HepG2 (cell line): Measurements from ENCODE around the gene XXYLT1. TPM values are rescaled to one million over a fixed set of nuclear protein-coding genes. Genes with fewer than 3 reads are reported as not detected.

ENCODE experiments used
- ATAC-seq: fragments of 200-7000 bp; cut with Tn5 transposase; 3 replicates; pipeline ENCODE4 v1.9.1; 2020; ENCODE audit warnings: mild to moderate bottlenecking, moderate library complexity
- BruUV-seq: library from RNA; stranded (reverse); fragments of 400-500 nt; replicated peaks from 2 replicates; lab custom pipeline; 2021; lab: Mats Ljungman, UMichigan
- CTCF ChIA-PET: fragments of 300-600 bp; formaldehyde crosslinking; extraction: SDS; loops from one replicate; lab custom pipeline; 2021; ENCODE audit warnings: low total read pairs, inconsistent platforms, low intra/inter-chr PET ratio; lab: Yijun Ruan, JAX
- POLR2A ChIA-PET: fragments of 350-600 bp; sonication (Branson Sonifier 250); formaldehyde crosslinking; loops from one replicate; lab custom pipeline; 2020; ENCODE audit warnings: antibody characterized with exemption, inconsistent platforms; lab: Yijun Ruan, JAX
- DNase-seq: peaks from one replicate; pipeline ENCODE4 v3.0.0-alpha.2; 2015; ENCODE audit warnings: low spot score
- FAIRE-seq: peaks from 3 replicates; lab custom pipeline; 2011; peaks lifted over from hg19 to GRCh38; lab: Jason Lieb, UNC
- H2AFZ ChIP-seq: one replicate; pipeline ENCODE4 v1.6.1; 2011; ENCODE audit warnings: low read length, inconsistent platforms
- H3K27ac ChIP-seq: fragments of 300-600 bp; 3 replicates; pipeline ENCODE4 v1.8.0; 2011; ENCODE audit warnings: mixed run types, mild to moderate bottlenecking, mixed read lengths, low read length, inconsistent platforms; ENCODE audit not compliant: insufficient read depth; ENCODE audit errors: extremely low read length
- H3K27me3 ChIP-seq, 2 experiments: fragments of 200-600 bp in 1 of 2; 2 replicates in 1 of 2; 3 replicates in 1 of 2; pipeline versions ENCODE4 v1.6.0 to v1.8.0; 2011; ENCODE audit warnings: low read length in 2 of 2, mild to moderate bottlenecking in 2 of 2, moderate library complexity in 2 of 2, inconsistent platforms in 1 of 2; ENCODE audit not compliant: insufficient read depth in 2 of 2, control insufficient read depth in 1 of 2
- H3K36me3 ChIP-seq, 2 experiments: fragments of 200-600 bp in 1 of 2; replicated peaks in 1 of 2; 2 replicates in 1 of 2; 3 replicates in 1 of 2; pipeline versions ENCODE4 v1.5.1 to v1.8.0; 2011; ENCODE audit warnings: low read length in 2 of 2, inconsistent platforms in 1 of 2; ENCODE audit not compliant: insufficient read depth in 2 of 2, control insufficient read depth in 1 of 2
- H3K4me1 ChIP-seq: 2 replicates; pipeline ENCODE4 v1.5.1; 2012; ENCODE audit warnings: low read length, inconsistent platforms; ENCODE audit not compliant: insufficient read depth
- H3K4me2 ChIP-seq: 2 replicates; pipeline ENCODE4 v1.6.0; 2011; ENCODE audit warnings: low read depth, low read length, inconsistent platforms
- H3K4me3 ChIP-seq, 3 experiments: fragments of 200-600 bp in 1 of 3; sonication (generic), shearing (Covaris generic) in 1 of 3; replicated peaks in 1 of 3; 2 replicates each; pipeline ENCODE4 v1.5.1; 2011 to 2016; ENCODE audit warnings: low read length in 3 of 3, inconsistent platforms in 2 of 3, low read depth in 2 of 3, mild to moderate bottlenecking in 2 of 3, control low read depth in 1 of 3, mixed read lengths in 1 of 3; ENCODE audit not compliant: insufficient read depth in 1 of 3
- H3K79me2 ChIP-seq: one replicate; pipeline ENCODE4 v1.6.1; 2011; ENCODE audit warnings: low read length, inconsistent platforms; ENCODE audit not compliant: insufficient read depth
- H3K9ac ChIP-seq: 2 replicates; pipeline ENCODE4 v1.6.0; 2011; ENCODE audit warnings: mild to moderate bottlenecking, low read depth, low read length, inconsistent platforms; ENCODE audit not compliant: insufficient read depth
- H3K9me3 ChIP-seq: 2 replicates; pipeline ENCODE4 v1.5.1; 2012; ENCODE audit warnings: mild to moderate bottlenecking, low read length
- H4K20me1 ChIP-seq: 2 replicates; pipeline ENCODE4 v1.6.0; 2011; ENCODE audit warnings: inconsistent platforms, mild to moderate bottlenecking, low read length, moderate library complexity; ENCODE audit not compliant: insufficient read depth
- BCL6 ChIP-seq: IDR thresholded peaks from 2 replicates; pipeline ENCODE4 v1.6.1; 2016; ENCODE audit warnings: missing genetic modification reagents, missing compliant biosample characterization
- MBD4 ChIP-seq: IDR thresholded peaks from 2 replicates; pipeline ENCODE4 v1.6.1; 2012; ENCODE audit warnings: low read length, inconsistent platforms, borderline replicate concordance
- NR2F2 ChIP-seq: IDR thresholded peaks from 2 replicates; pipeline ENCODE4 v1.6.1; 2012; ENCODE audit warnings: low read depth, inconsistent platforms, borderline replicate concordance
- SKI ChIP-seq: fragments of 450-650 bp; IDR thresholded peaks from one replicate; pipeline ENCODE4 v1.6.1; 2018; ENCODE audit warnings: mild to moderate bottlenecking; ENCODE audit not compliant: partially characterized antibody
- ZNF317 ChIP-seq: sonication (generic); formaldehyde crosslinking; IDR thresholded peaks from 2 replicates; pipeline ENCODE4 v1.5.0; 2020; ENCODE audit warnings: mild to moderate bottlenecking, missing genetic modification reagents
- ZNF34 ChIP-seq: sonication (generic); formaldehyde crosslinking; IDR thresholded peaks from 2 replicates; pipeline ENCODE4 v1.4.0; 2020; ENCODE audit warnings: mild to moderate bottlenecking, missing genetic modification reagents, borderline replicate concordance
- WGBS: methylation state at CpG from one replicate; pipeline ENCODE4 v1.1.6; 2017; ENCODE audit warnings: low lambda C conversion rate; 5-methylcytosine and 5-hydroxymethylcytosine counted together
- in situ Hi-C: cut with HindIII; loops from 2 replicates; pipeline ENCODE4 v1.10.0; 2017; ENCODE audit warnings: low pct_unique_long_range_greater_than_20kb; ENCODE audit not compliant: extremely low pct_ligation_motif_present
- intact Hi-C: fragments of 100-400 bp; cut with micrococcal nuclease; formaldehyde crosslinking; loops from one replicate; pipeline ENCODE4 v1.10.0; 2022; ENCODE audit not compliant: unreplicated experiment
- polyA plus RNA-seq, 8 experiments: library from polyadenylated mRNA; depleted of rRNA in 3 of 8; stranded (reverse) in 7 of 8; unstranded in 1 of 8; fragments of >200 nt; fragmentation: Illumina TruSeq in 4 of 8; extraction: Trizol in 4 of 8; gene quantifications; 2 replicates each; pipeline versions ENCODE4 v1.2.1 to v1.2.3, GENCODE V29; 2011 to 2016; ENCODE audit warnings: low read depth in 4 of 8, missing spikeins in 1 of 8, mixed read lengths in 1 of 8; ENCODE audit not compliant: insufficient read depth in 1 of 8
- total RNA-seq, 5 experiments: library from RNA; depleted of rRNA; stranded (reverse); fragments of >200 nt; fragmentation: Illumina TruSeq; extraction: Trizol; gene quantifications; 2 replicates each; pipeline ENCODE4 v1.2.3, GENCODE V29; 2016; ENCODE audit warnings: low read depth in 1 of 5

Gene XXYLT1
- total and polyA plus RNA-seq, 2 of the 13 experiments (the other 11 are each of a cell fraction or from before 2014, with no cell fraction given): 17.7 to 19.0 TPM

DNA sequence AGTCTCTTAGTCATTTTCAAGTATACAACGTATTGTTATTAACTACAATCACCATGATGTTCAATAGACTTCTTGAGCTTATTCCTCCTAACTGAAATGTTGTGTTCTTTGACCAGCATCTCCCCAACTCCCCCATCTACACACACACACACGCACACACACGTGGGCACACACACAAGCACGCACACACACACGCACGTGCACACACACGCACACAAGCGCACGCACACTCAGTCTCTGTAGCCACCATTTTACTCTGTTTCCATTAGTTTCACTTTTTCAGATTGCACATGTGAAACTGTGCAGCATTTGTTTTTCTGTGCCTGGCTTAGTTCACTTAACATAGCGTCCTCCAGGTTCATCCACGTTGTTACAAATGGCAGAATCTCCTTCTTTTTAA, 247.0 kb downstream of the XXYLT1 start:
- BruUV-seq: no TSS peak
- intact Hi-C loops (no loop called here), in situ Hi-C loops (no loop called here)
- Histone ChIP-seq H3K4me2 (no peak overlapping the region), H3K4me1 (peaks cover 10% of the 10 kb centered on the region), H3K27ac (no peak overlapping the region), H3K36me3 (no peaks in the 10 kb centered on the region), H3K4me3 (no peak overlapping the region), H3K79me2 (no peaks in the 10 kb centered on the region), H3K9ac (no peak overlapping the region)
- ChIA-PET CTCF (no interaction called here), POLR2A (no interaction called here)
- WGBS: 53% methylated on average over 11 of the region's 11 CpGs
- DNase-seq: no peak
- no peak for FAIRE-seq
- no peak for TF ChIP-seq MBD4
- TF ChIP-seq, all 625 proteins: peak for 0
- no peak for ATAC-seq
- no peak overlapping the region for H2AFZ ChIP-seq
- H3K9me3 ChIP-seq: no peaks in the 10 kb centered on the region
- H4K20me1 ChIP-seq: no peaks in the 10 kb centered on the region
- H3K27me3 ChIP-seq: peaks cover 4 to 39% of the 10 kb centered on the region in 2 experiments; a peak in 4 of 5 replicates

- DNase-seq (no peak), ATAC-seq (no peak), FAIRE-seq (no peak)
- Histone ChIP-seq H3K27ac (no peak overlapping the region), H3K4me3 (no peak overlapping the region), H4K20me1 (no peaks in the 10 kb centered on the region), H3K9ac (no peak overlapping the region), H3K4me1 (peaks cover 6% of the 10 kb centered on the region), H2AFZ (no peak overlapping the region), H3K9me3 (no peaks in the 10 kb centered on the region), H3K79me2 (no peaks in the 10 kb centered on the region), H3K4me2 (no peak overlapping the region), H3K27me3 (peaks cover 4 to 42% of the 10 kb centered on the region in 2 experiments; a peak in 4 of 5 replicates), H3K36me3 (no peaks in the 10 kb centered on the region)
- ChIA-PET POLR2A (no interaction called here), CTCF (no interaction called here)
- intact Hi-C loops (no loop called here), in situ Hi-C loops (no loop called here)
- no TSS peak for BruUV-seq
- 2% methylated on average over 2 of the region's 2 CpGs for WGBS
- TF ChIP-seq ZNF317 (CRISPR knock-in tag) (peak; percentile 95), BCL6 (CRISPR knock-in tag) (peak; percentile 57; the same call in 1 of the 2 replicates), ZNF34 (CRISPR knock-in tag) (no peak), SKI (no peak), NR2F2 (no peak)
Measured at GRCh38 chr3:195023576-195023975, 247.4 kb downstream of the XXYLT1 start.
